HG02759 (cell line): ENCODE measurements around the gene MFAP2.

ENCODE experiments used
- ATAC-seq: cut with Tn5 transposase; IDR thresholded peaks from one replicate; pipeline ENCODE4 v1.9.1; 2021; ENCODE audit warnings: mild to moderate bottlenecking, moderate library complexity; ENCODE audit not compliant: unreplicated experiment

The MFAP2 gene, protein sequence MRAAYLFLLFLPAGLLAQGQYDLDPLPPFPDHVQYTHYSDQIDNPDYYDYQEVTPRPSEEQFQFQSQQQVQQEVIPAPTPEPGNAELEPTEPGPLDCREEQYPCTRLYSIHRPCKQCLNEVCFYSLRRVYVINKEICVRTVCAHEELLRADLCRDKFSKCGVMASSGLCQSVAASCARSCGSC

DNA sequence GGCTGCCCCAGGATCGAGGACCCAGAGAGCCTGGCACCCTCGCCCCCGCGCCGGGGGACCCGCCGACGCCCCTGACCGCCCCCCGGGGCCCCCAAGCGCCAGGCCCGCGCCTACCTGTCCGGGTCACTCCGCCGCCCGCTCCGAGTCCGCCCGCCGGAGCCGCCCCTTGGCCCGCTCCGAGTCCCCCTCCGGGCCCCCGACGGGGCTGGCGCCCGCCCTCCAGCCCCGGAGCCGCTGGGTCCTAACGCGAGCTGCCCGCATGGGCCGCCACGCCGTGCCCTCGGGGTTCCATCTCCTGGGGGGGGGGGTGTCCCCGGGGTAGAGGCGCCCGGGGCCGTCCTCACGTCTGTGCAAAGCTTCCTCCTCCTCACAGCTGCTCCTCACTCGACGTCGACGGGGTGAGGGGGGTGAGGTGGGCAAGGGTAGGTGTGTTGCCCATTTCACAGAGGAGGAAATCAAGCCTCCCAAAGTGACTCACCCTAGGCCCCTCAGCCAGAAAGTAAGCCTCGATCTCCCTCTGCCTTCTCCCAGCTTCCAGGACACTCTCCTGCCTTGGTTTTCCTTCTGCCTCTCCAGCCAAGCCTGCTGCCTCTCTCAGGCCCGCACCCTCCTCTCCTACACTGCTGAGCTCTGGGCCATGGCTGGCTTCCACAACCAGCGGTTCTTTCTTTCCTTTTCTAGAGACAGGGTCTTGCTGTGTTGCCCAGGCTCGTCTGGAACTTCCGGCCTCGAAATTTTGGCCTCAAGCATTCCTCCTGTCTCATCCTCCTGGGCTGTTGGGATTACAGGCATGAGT lies at the start of gene MFAP2:
MFAP2 (minus strand) TSS at position 148 of the 796 bp plus-strand sequence. CDS start 2,347 bp downstream, outside the sequence.
- no peak for ATAC-seq

DNA sequence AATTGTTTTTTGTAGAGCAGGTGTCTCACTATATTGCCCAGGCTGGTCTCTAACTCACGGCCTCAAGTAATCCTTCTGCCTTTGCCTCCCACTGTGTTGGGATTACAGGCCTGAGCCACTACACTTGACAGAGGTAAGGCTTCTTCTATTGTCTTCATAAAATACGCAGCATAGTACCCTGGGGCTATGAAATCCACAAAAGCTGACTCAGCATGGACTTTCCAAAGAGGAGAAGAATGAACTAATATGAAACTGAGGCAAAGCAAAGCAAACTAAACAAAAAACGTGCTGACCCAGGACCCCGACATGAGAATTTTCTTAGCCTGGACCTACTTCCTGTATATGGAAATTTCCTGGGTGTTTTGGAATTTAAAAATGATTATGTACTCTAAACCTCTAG lies 49.8 kb upstream of the MFAP2 start:
- ATAC-seq = no peak

DNA sequence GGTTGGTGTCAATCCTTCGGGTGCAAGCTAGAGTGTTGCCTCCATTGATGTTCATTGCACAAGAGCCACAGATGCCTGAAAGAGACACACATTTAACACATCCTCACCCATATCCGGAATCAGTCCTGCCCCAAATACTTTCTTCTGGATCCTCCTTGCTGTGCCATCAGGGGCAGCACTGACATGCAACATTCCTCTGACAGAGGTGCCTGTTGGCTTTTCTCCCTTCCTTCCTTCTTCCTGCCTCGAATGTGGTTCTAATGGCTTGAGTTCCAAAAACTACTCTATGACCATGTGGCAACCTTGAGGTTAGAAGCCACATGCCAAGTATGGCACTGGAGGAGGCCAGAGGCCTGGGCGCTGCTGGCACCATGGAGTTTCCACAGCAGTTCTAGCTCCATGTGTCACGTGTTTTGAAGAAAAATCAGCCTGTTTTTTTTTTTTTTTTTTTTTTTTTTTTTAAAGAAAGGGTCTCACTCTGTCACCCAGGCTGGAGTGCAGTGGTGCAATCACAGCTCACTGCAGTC lies 48.3 kb upstream of the MFAP2 start:
- ATAC-seq = no peak

DNA sequence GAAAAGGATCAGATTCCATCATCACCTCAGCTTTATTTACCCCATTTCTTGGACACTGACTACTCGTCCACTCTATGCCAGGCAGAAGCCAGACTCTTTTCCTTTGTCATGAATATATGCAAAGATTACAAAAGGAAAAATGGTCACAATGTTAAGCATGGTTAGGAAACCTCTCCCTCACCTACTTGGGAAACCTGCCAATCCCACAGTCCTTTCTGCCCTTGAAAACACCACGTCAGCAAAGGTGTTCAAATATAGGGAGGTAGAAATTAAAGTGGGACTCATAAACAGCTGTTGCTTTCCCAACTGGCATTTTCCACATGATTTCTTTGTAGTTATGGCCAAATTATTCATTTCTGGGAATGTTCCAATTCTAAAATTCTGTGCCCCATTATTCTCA lies 47.5 kb upstream of the MFAP2 start:
- no peak for ATAC-seq

DNA sequence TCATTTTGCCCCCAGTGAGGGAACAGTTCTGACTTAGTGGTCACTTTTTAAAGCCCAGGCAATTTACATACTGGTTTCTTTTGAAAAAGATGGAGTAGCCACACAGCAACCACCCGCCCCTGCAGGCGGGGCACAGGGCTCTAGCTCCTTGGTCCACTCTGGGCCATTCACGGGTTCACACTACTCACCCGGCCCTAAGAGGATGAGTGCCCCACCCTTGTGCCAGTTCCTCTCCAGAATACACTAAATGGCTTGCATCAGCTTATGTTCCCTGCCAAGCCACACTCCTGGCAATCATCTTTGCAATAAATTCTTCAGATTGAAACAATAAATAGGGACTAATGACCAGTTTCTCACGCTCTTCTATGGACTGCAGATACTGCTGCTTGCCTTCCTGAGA lies 47.0 kb upstream of the MFAP2 start:
- ATAC-seq = no peak

DNA sequence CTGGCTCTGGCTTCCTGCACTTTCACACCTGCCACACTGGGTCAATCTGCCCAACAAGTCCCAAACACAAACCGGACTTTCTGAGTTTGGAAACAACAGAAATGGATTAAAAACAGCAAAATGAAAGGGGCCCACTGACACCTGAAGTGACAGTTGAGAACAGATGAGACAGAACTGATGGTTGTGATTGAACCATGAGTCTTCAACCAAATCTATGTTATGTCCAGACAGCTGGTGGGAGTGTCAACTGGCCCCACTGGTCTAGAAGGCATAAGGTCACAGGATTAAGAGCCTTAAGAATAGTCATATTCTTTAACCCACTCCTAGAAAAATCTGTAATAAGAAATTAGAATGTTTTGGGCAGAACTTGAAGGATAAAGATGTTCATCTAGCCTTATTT lies 44.3 kb upstream of the MFAP2 start:
- ATAC-seq = no peak

DNA sequence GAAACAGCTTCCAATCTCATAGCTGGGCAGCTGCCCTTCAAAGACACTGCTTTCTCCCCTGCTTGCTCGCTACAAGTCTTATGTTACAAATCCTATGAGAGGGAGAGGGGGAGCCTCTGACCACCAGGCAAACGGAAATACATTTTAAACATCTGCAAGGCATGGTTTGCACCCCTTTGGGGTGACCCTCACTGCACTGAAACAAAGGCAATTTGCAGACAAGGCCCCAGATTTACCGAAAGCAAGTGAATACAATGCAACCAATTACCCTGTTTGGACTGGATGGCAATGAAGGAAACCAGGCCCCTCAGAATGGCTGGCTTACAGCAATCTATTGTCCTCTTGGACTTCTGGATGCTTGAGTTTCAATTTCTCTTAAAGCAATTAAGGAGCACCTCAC lies 43.2 kb upstream of the MFAP2 start:
- ATAC-seq = no peak

DNA sequence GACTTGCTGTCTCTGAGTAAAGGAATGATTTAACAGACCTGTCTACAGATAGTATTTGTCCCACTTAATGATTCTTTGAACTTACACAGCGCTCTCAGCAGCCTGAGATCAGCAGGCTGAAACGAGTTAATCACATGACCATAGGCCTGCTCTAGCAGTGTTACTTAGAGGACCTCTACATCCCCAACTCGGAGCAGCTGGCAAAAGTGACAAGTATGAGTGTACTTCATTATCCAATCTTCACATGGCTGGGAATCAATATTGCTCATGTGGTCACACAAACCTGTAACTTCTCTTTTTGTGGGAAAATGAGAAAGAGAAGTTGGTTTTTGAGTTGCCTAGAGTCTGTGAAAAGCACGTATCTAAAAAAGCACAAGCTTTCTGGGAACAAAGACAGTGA lies 42.7 kb upstream of the MFAP2 start:
- no peak for ATAC-seq

DNA sequence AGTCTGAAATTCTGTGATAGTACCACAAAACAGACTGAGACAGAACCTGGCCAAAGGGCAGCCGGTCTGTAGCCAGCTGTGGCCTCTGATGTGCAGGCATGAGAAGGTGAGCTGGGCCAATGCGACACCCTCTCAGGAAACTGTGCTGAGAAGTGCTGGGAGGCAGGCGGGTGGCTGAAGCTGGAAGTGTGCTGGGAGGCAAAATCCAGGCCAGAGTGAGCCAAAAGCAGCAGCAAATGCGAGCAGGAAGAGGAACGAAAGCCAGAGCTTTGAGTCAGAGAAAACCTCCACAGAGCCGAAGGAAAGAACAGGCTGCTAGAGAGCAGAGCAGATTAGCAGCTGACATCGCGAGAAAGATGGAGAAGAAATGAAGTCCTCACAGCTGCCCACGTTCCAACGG lies 41.5 kb upstream of the MFAP2 start:
- ATAC-seq = no peak

DNA sequence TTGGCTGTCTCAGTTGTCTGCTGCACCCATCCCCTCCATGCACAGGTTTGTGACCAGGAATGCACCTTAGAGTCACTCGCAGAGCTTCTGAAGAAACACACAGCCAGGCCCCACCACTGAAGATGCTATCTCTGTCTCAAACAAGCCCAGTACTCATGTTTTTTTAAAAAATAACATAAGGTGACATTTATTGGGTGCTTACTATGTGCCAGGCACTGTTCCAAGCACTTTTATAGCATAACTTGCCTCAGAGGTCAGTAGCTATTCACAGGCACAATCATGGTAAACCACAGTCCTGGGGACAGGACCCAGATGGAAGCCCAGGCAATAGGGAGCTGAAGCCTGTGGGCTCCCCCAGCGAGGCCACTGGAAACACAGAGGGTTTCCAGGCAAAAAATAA lies 40.1 kb upstream of the MFAP2 start:
- no peak for ATAC-seq

DNA sequence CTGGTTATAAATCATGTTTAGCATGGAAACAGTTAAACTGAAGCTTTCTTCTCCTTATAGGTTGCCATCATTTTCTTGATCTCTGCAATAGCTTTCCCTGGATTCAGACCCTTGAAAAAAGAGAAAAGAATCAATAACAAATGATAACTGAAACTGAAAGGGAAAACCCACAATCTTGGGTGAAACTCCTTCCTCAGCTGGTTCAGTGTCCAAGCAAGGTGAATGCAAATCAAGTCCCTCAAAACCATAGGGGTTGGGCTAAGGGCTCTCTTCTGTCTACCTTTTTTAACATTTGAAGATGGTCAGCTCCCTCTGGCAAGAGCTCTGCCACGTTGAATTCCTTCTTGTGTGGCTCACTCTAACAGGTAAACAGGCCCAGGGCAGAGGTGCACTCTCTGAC lies 38.4 kb upstream of the MFAP2 start:
- ATAC-seq = no peak

DNA sequence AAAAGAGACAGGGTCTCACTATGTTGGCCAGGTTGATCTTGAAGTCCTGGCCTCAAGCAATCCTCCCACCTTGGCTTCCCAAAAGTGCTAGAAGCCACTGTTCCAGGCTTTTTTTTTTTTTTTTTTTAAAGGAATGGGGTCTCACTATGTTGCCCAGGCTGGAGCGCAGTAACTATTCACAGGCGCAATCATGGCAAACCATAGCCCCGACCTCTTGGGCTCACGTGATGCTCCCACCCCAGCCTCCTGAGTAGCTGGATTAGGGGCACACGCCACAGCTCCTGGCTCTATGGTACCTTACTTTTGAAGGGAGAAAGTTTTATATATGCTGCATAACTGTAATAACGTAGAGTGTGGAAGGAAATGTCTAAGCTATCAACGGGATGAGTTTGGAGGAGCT lies 37.0 kb upstream of the MFAP2 start:
- no peak for ATAC-seq

DNA sequence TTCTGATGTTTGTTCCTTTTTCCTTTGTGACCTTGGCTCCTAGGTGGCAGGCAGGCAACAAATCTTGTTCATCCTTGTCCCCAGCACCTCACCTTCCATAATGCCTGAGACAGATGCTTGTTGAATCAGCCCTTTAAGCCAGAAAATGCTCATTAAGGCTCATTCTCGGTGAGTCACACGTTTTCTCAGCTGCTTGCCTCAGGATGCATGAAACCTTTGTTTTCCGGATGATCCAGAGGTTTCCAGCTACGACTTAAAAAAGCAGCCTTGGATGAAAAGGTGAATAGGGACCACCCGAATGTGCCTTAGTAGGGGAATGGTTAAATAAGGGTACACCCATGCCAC lies 35.9 kb upstream of the MFAP2 start:
- no peak for ATAC-seq

DNA sequence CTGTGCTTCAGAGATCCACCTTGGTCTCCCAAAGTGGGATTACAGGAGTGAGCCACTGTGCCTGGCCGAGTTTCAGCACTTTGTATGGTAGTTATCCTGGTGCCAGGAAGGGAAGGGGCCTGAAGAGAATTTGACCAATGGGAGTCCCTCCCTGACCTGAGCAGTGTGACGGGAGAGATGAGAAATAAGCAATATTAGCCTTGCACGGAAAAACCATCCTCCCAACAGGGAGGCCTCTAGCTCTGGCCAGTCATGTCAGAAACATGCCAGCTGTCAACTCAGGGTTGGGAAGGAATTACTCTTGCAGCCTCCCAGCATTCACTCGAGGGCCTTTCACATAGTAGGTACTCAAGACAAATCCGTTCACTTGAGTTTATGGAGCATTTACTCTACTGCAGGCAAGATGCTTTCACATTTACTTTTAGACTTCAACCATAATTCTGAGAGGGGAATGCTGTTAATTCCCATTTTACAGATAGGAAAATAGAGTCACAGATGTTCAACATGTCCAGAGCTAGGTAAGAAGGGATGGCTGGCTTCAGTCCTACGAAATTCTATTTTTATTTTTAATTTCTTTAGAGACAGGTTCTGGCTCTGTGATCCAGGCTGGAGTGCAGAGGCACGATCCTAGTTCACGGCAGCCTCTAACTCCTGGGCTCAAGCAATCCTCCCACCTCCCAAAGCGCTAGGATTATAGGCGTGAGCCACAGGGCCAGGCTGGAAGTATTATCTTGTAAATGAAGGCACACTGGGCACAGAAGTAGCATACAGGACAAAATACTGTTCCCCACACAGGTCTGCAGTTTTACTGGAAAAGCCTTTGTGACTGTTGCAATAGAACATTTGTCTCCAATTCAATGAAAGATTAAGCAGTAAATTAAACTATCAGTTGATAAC lies 34.5 kb upstream of the MFAP2 start:
- no peak for ATAC-seq

DNA sequence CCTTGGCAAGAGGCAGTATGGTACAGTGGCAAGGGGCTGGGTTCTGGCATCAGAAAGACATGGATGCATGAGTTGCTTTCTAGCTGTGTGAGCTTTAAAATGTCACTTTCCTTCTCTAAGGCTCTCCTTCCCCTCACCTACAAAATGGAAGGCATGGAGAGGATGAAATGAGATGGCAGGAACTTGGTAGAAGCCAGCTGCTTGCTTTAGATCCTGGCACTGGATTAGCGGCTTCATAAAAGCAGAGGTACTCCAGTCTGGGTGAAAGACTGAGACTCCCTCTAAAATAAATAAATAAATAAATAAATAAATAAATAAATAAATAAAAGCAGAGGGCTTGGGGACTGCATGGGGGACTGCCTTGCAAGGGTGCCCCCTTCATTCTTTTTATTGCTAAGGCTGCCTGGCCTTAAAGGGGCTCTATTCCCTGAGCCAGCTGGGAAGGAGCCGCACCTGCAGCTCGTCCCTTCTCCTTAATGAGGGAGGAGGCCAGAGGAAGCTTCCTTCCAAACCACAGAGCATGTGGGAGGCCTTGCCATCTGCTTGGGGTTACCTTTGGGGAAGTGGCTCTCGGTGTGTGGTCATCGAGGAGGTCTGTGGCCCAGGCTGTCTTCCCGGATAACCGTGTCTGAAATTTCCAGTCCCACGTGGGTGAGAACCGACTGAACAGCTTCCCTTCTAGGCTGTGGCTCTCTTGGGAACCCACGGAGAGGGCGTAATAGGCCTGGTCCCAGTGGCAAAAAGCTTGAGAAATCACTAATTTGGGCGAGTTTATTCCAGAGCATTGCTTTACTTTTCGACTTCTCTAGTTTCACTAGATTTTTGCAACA lies 33.3 kb upstream of the MFAP2 start:
- ATAC-seq = no peak

DNA sequence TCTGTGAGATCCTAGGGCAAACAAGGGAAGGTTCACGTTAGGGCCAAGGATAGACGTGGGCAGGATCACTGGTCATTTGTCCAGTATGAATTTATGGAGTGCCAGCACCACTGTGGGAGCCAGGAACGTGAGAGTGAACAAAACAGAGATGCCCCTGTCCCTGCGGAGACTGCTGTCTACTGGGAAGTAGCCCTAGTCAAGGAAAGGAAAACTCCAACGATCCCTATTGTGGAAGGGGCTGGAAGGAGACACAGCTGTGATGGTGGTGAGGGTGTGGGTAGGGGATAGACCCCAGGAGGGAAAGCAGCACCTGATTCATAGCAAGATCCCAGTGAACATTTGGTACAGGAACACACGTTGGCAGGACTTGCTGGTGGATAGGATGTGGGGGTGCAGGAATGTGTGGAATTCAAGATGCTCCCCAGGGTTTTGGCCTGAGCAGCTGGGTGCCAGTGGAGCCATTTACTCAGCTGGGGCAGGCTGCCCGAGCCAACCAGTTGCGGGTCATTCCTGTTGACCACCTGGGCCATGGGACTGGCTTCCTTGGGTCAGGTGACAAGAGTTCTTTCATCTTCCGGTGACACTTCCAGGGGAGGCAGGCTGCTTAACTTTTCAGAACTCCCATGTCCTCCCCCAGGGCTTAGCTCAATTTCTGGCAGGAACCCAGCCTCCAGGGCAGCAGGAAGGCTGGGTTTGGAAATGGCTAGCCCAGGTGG lies 32.5 kb upstream of the MFAP2 start:
- ATAC-seq = no peak

DNA sequence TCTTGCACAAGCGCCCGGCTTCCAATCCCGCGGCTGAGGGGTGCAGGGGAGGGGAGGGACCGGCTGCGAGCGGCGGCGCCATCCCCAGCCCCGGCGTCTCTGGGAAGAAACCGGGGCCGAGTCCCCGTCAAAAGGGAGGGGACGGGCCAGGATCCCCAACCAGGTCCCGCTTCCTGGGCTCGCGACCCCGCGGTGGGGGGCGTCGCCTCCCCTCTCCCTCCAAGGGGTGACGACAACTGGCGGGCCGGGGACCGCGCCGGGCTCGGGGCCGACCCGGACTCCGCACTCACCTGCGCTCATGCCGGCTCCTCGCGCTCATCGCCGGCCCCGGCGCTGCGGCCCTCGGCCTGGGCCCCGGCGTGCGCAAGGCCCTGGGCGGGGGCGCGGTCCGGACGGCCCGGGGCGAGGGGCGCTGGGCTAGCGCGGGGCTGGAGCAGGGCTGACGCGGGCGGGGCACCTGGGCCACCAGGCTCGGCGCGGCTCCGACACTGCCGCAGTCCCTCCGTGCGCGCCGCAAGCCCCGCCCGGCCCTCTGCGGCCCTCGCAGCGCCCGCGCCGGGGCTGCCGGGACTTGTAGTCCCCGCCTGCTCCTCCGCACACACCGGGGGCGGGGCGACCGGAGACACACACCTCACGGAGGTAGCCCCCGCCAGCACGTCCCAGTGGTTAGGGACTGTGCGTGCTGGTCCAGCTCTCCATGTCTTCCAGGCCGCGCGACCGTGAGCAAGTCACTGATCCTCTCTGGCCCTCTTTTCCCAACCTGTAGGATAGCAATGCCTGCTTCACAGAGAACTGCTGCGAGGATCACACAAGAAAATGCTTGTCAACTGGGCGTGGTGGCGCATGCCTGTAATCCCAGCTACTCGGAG lies 31.3 kb upstream of the MFAP2 start, which contains the start of gene ATP13A2:
ATP13A2 (minus strand) TSS at position 490 of the 869 bp plus-strand sequence; CDS start at position 300, 190 bp downstream.
- peak; percentile 93 for ATAC-seq

DNA sequence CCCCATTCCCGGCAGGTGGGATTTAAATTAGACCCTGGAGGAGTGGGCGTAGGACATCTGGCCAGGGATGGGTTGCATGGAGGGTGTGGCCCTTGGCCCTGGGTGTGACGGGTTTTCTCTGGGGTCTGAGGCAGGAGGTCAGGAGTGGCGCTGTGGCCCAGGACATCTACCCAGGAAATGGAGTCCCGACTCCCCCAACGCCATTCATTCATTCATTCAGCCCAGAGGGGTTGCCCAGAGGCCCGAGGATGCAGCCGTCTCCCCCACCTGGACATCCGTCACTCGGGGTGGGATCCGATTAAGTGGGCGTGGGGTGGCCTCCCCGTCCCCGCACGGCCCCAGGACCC lies 30.6 kb upstream of the MFAP2 start:
- ATAC-seq = no peak

DNA sequence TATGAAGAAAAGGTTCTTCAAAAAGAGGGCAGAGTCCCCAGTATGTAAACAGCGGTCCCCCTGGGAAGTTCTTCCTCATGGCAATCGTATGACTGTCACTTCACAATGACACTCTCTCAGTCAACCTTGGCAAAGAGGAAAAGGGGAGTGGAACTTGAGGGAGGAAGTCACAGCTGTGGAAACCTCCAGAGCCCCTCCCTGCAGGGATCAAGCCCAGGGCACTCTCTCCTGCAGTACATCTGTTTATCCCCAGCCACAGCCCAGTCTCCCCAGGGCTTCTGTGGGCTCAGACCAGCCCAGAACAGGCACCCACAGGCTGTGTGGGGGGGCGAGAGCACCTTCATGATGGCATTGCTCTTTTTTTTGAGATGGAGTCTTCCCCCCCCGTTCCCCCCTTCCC lies 29.3 kb upstream of the MFAP2 start:
- ATAC-seq = no peak
